Fibroblast of the aortic adventitia (primary cell): ENCODE measurements around the gene ZNF385D. TPM values are rescaled to one million over a fixed set of nuclear protein-coding genes. Genes with fewer than 3 reads are reported as not detected.

Experiments used
- DNase-seq: peaks from one replicate; pipeline ENCODE4 v3.0.0-alpha.2; 2010; ENCODE audit warnings: low read depth
- H3K4me3 ChIP-seq: 2 replicates; pipeline ENCODE4 v1.5.1; 2011; ENCODE audit warnings: low read depth, mild to moderate bottlenecking, control low read depth, low read length, moderate library complexity
- total RNA-seq: library from RNA; depleted of rRNA; stranded (reverse); fragments of >200 nt; gene quantifications from 2 replicates; pipeline ENCODE4 v1.2.3, GENCODE V29; 2012; ENCODE audit warnings: low replicate concordance
- TF ChIP-seq, protein P1 (sequence below): IDR thresholded peaks from 2 replicates; pipeline ENCODE4 v1.5.1; 2011; ENCODE audit warnings: mild to moderate bottlenecking, low read length, control low read depth, inconsistent platforms; ENCODE audit not compliant: insufficient read depth

Gene ZNF385D
- total RNA-seq, 1 donor = 11.5 TPM

GRCh38 chr3:21751886-21752285 lies 876 bp upstream of the ZNF385D start:
- peak; percentile 35 for DNase-seq
- TF ChIP-seq, protein P1, sequence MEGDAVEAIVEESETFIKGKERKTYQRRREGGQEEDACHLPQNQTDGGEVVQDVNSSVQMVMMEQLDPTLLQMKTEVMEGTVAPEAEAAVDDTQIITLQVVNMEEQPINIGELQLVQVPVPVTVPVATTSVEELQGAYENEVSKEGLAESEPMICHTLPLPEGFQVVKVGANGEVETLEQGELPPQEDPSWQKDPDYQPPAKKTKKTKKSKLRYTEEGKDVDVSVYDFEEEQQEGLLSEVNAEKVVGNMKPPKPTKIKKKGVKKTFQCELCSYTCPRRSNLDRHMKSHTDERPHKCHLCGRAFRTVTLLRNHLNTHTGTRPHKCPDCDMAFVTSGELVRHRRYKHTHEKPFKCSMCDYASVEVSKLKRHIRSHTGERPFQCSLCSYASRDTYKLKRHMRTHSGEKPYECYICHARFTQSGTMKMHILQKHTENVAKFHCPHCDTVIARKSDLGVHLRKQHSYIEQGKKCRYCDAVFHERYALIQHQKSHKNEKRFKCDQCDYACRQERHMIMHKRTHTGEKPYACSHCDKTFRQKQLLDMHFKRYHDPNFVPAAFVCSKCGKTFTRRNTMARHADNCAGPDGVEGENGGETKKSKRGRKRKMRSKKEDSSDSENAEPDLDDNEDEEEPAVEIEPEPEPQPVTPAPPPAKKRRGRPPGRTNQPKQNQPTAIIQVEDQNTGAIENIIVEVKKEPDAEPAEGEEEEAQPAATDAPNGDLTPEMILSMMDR = no peak

GRCh38 chr3:21750080-21750696 lies 822 bp downstream of the ZNF385D start:
- DNase-seq = peak; percentile 52

More at GRCh38 chr3:21751886-21752285, 876 bp upstream of the ZNF385D start:
- H3K4me3 ChIP-seq = no peak overlapping the region

DNA sequence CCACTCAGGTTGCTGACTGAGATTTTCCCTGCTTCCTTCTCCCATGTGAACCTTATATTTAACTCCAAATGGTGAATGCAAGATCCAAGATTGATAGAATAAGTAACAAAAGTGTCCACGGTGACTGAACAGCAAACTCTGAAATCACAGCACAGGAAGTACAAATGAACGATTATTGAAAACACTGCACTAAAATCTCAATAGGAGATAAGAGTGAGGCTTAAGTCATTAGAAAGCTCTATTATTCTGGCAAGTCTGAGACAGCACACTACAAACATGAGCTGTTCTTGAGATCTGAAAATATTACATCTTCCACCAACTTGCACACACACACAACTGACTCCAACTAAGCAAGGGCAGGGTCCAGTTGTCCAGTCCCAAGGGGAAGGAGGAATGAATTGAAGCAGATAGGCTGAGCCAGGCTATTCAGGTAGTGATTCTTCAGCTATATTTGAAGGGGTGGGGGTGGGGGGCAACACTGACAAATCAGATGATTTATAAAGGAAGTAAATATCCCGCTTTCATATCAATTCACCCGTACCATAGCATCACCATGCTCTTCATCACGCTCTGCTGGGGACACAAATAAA lies 2.9 kb downstream of the ZNF385D start:
- TF ChIP-seq, protein P1 = no peak
- H3K4me3 ChIP-seq = peak overlapping the region; percentile 79
- peak; percentile 41 for DNase-seq

More at GRCh38 chr3:21750080-21750696, 822 bp downstream of the ZNF385D start:
- TF ChIP-seq, protein P1 = no peak
- peak overlapping the region; percentile 79 for H3K4me3 ChIP-seq

DNA sequence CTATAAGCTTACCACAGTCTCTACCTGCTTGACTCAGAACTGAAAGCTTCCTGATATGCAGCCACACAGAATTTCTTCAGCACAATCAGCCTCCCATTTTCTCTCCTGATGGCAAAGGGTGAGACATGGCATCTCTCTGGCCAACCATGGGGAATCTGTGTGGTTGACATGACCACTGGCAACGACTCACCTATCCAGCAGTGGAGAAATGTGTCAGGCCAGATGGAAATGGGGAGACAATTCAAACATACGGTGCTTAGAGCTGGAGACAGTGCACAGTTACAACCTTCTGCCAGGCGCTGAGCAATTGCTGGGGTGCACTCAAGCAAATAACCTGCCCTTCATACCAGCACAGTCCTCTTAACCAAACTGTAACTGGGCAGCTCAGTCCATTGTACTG lies 3.6 kb downstream of the ZNF385D start:
- peak overlapping the region; percentile 1 for H3K4me3 ChIP-seq
- TF ChIP-seq, protein P1 = no peak
- DNase-seq = peak; percentile 28

DNA sequence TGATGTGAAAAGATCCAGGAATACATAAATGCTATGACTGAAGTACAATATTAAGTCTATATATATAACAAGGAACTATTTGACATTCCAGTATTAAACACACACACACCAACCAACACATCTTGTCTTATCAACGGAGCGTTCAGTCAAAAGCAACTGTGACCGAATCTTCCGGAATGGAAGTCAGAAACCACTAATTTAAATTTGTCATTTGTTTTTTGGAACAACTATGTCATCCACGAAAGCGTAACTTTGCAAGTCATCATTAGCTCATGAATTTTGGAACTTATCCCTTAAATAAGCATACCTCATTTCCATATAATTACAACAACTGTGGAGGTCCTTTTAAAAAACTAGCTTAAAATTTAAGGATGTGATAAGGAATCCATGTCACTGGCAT lies 5.0 kb downstream of the ZNF385D start:
- H3K4me3 ChIP-seq = peak overlapping the region; percentile 20
- TF ChIP-seq, protein P1 = no peak
- DNase-seq = peak; percentile 64

- DNase-seq = peak; percentile 36
- TF ChIP-seq, protein P1 = no peak
- no peak overlapping the region for H3K4me3 ChIP-seq
These were observed 6.2 kb downstream of the ZNF385D start for GRCh38 chr3:21744793-21745192.
